HCT116 (cell line): ENCODE measurements around the gene ERC1. TPM values are rescaled to one million over a fixed set of nuclear protein-coding genes. Genes with fewer than 3 reads are reported as not detected.

ENCODE experiments used
- ATAC-seq: fragments of 200-7000 bp; cut with Tn5 transposase; 2 replicates; pipeline ENCODE4 v1.9.1; 2020; ENCODE audit warnings: mild to moderate bottlenecking, moderate library complexity
- BruUV-seq: library from RNA; stranded (reverse); fragments of 400-500 nt; replicated peaks from 2 replicates; lab custom pipeline; 2021; lab: Mats Ljungman, UMichigan
- CTCF ChIA-PET: fragments of 300-600 bp; sonication (Branson Sonifier 250); formaldehyde crosslinking; loops from one replicate; lab custom pipeline; 2021; ENCODE audit warnings: antibody characterized with exemption; lab: Charles Lee
- POLR2A ChIA-PET: fragments of 300-600, 350-600 bp; sonication (Branson Sonifier 250); formaldehyde crosslinking; loops from one replicate; lab custom pipeline; 2021; ENCODE audit warnings: antibody characterized with exemption; lab: Charles Lee
- RAD21 ChIA-PET, 2 experiments: fragments of 300-600 bp; sonication (Branson Sonifier 250); formaldehyde crosslinking; loops; one replicate each; lab custom pipeline; 2023; ENCODE audit warnings: low total read pairs in 2 of 2; ENCODE audit not compliant: uncharacterized antibody in 2 of 2, unreplicated experiment in 2 of 2, low non-redundant PET in 1 of 2; lab: Charles Lee
- DNase-seq: peaks from one replicate; pipeline ENCODE4 v3.0.0-alpha.2; 2010; ENCODE audit warnings: low read depth, low spot score
- H2AFZ ChIP-seq: fragments of 200-600 bp; shearing (Covaris generic), sonication (generic); 2 replicates; pipeline ENCODE4 v1.6.1; 2017; ENCODE audit warnings: low read depth, mixed run types, mixed read lengths, antibody characterized with exemption, low read length; ENCODE audit not compliant: poor library complexity, severe bottlenecking
- H3K27ac ChIP-seq: 2 replicates; pipeline ENCODE4 v1.5.1; 2012; ENCODE audit warnings: low read depth, low read length
- H3K27me3 ChIP-seq: fragments of 200-600 bp; sonication (generic); 2 replicates; pipeline ENCODE4 v1.6.1; 2016; ENCODE audit warnings: mixed run types, low read length, mixed read lengths; ENCODE audit not compliant: insufficient read depth
- H3K36me3 ChIP-seq, 2 experiments: fragments of 200-500 bp in 1 of 2; fragments of 200-600 bp in 1 of 2; sonication (Bioruptor generic) in 1 of 2; sonication (generic) in 1 of 2; 2 replicates each; pipeline versions ENCODE4 v1.5.1 to v1.6.1; 2014 to 2016; ENCODE audit warnings: low read length in 2 of 2, inconsistent platforms in 1 of 2, mixed read lengths in 1 of 2, mixed run types in 1 of 2; ENCODE audit not compliant: insufficient read depth in 2 of 2, control insufficient read depth in 1 of 2
- H3K4me1 ChIP-seq, 2 experiments: fragments of 200-600 bp in 1 of 2; sonication (generic) in 1 of 2; 2 replicates each; pipeline versions ENCODE4 v1.5.1 to v1.6.1; 2012 to 2017; ENCODE audit warnings: low read length in 2 of 2, inconsistent platforms in 1 of 2, mild to moderate bottlenecking in 1 of 2, mixed read lengths in 1 of 2, mixed run types in 1 of 2, moderate library complexity in 1 of 2; ENCODE audit not compliant: insufficient read depth in 2 of 2, control insufficient read depth in 1 of 2
- H3K4me2 ChIP-seq: fragments of 200-600 bp; sonication (generic); 2 replicates; pipeline ENCODE4 v1.6.1; 2017; ENCODE audit warnings: mixed run types, low read length, mixed read lengths
- H3K4me3 ChIP-seq, 2 experiments: fragments of 200-600 bp in 1 of 2; sonication (generic) in 1 of 2; replicated peaks in 1 of 2; 2 replicates each; pipeline ENCODE4 v1.5.1; 2011 to 2016; ENCODE audit warnings: low read length in 2 of 2, control low read depth in 1 of 2, low read depth in 1 of 2, mild to moderate bottlenecking in 1 of 2, mixed read lengths in 1 of 2, mixed run types in 1 of 2
- H3K79me2 ChIP-seq: fragments of 200-600 bp; sonication (generic); 2 replicates; pipeline ENCODE4 v1.6.1; 2017; ENCODE audit warnings: mild to moderate bottlenecking, mixed run types, low read length, moderate library complexity, mixed read lengths; ENCODE audit not compliant: insufficient read depth
- H3K9ac ChIP-seq: fragments of 200-600 bp; sonication (generic); 2 replicates; pipeline ENCODE4 v1.6.1; 2016; ENCODE audit warnings: low read length, mixed read lengths
- H3K9me2 ChIP-seq: fragments of 200-600 bp; sonication (generic), shearing (Covaris generic); 2 replicates; pipeline ENCODE4 v1.6.1; 2017; ENCODE audit warnings: mixed run types, mild to moderate bottlenecking, moderate library complexity; ENCODE audit not compliant: insufficient read depth
- H3K9me3 ChIP-seq, 2 experiments: fragments of 200-500 bp in 1 of 2; fragments of 200-600 bp in 1 of 2; sonication (Bioruptor generic) in 1 of 2; sonication (generic) in 1 of 2; 2 replicates each; pipeline ENCODE4 v1.6.1; 2014 to 2017; ENCODE audit warnings: low read length in 2 of 2, mixed read lengths in 2 of 2, inconsistent platforms in 1 of 2, low read depth in 1 of 2, mild to moderate bottlenecking in 1 of 2, mixed run types in 1 of 2, moderate library complexity in 1 of 2; ENCODE audit not compliant: control insufficient read depth in 1 of 2, insufficient read depth in 1 of 2
- H4K20me1 ChIP-seq: fragments of 200-600 bp; sonication (generic), shearing (Covaris generic); 2 replicates; pipeline ENCODE4 v1.6.1; 2017; ENCODE audit warnings: mixed run types, mild to moderate bottlenecking, moderate library complexity; ENCODE audit not compliant: insufficient read depth
- CBX3 ChIP-seq: IDR thresholded peaks from 2 replicates; pipeline ENCODE4 v1.6.1; 2012; ENCODE audit warnings: low read depth
- CEBPB ChIP-seq: IDR thresholded peaks from 2 replicates; pipeline ENCODE4 v1.6.1; 2012; ENCODE audit warnings: low read depth
- EGR1 ChIP-seq: IDR thresholded peaks from 2 replicates; pipeline ENCODE4 v1.6.1; 2012; ENCODE audit warnings: low read depth
- ELF1 ChIP-seq: IDR thresholded peaks from 2 replicates; pipeline ENCODE4 v1.6.1; 2012; ENCODE audit warnings: low read depth, borderline replicate concordance
- EZH2 ChIP-seq: fragments of 200-600 bp; sonication (generic); IDR thresholded peaks from 2 replicates; pipeline ENCODE4 v1.6.1; 2017; ENCODE audit warnings: antibody characterized with exemption, mixed run types
- EZH2phosphoT487 ChIP-seq: fragments of 200-600 bp; IDR thresholded peaks from 2 replicates; pipeline ENCODE4 v1.6.1; 2018; ENCODE audit warnings: antibody characterized with exemption, borderline replicate concordance
- FOSL1 ChIP-seq: IDR thresholded peaks from 2 replicates; pipeline ENCODE4 v1.6.1; 2012; ENCODE audit warnings: low read depth
- POLR2A ChIP-seq: IDR thresholded peaks from 2 replicates; pipeline ENCODE4 v1.7.0; 2011; ENCODE audit warnings: borderline replicate concordance; ENCODE audit not compliant: insufficient read depth, insufficient read length; ENCODE audit errors: extremely low read depth
- RAD21 ChIP-seq: IDR thresholded peaks from 2 replicates; pipeline ENCODE4 v1.6.1; 2012; ENCODE audit warnings: low read depth, mild to moderate bottlenecking
- SIN3A ChIP-seq: IDR thresholded peaks from 2 replicates; pipeline ENCODE4 v1.6.1; 2012; ENCODE audit warnings: low read depth
- SP1 ChIP-seq: IDR thresholded peaks from 2 replicates; pipeline ENCODE4 v1.6.1; 2012; ENCODE audit warnings: low read depth
- SRF ChIP-seq: IDR thresholded peaks from 2 replicates; pipeline ENCODE4 v1.6.1; 2012; ENCODE audit warnings: low read depth
- YY1 ChIP-seq: IDR thresholded peaks from 2 replicates; pipeline ENCODE4 v1.6.1; 2011; ENCODE audit warnings: low read length, low read depth, moderate library complexity, mild to moderate bottlenecking; ENCODE audit not compliant: insufficient replicate concordance; ENCODE audit errors: extremely low read depth
- ZFX ChIP-seq: fragments of 450-650 bp; IDR thresholded peaks from 2 replicates; pipeline ENCODE4 v1.6.1; 2017
- ZNF274 ChIP-seq: fragments of 200-500 bp; sonication (Bioruptor generic); IDR thresholded peaks from 2 replicates; pipeline ENCODE4 v1.6.1; 2014; ENCODE audit warnings: mild to moderate bottlenecking, low read depth, low read length, inconsistent platforms
- intact Hi-C: fragments of 100-400 bp; cut with micrococcal nuclease; formaldehyde crosslinking; loops from 2 replicates; pipeline ENCODE4 v1.10.0; 2022
- total RNA-seq: library from RNA; stranded (reverse); gene quantifications from one replicate; pipeline ENCODE4 v1.2.1, GENCODE V29; 2021; ENCODE audit not compliant: unreplicated experiment
- TF ChIP-seq, protein P1 (sequence below): IDR thresholded peaks from 2 replicates; pipeline ENCODE4 v1.6.1; 2012
- TF ChIP-seq, protein P2 (sequence below), 3 experiments: fragments of 200-600 bp in 1 of 3; sonication (generic) in 1 of 3; IDR thresholded peaks in 2 of 3; conservative IDR thresholded peaks in 1 of 3; 2 replicates each; pipeline ENCODE4 v1.5.1; 2012 to 2017; ENCODE audit warnings: low read depth in 2 of 3, low read length in 2 of 3, antibody characterized with exemption in 1 of 3, borderline replicate concordance in 1 of 3, control low read depth in 1 of 3, mild to moderate bottlenecking in 1 of 3, mixed read lengths in 1 of 3, mixed run types in 1 of 3, moderate library complexity in 1 of 3; ENCODE audit not compliant: insufficient read depth in 1 of 3

Gene ERC1
- total RNA-seq, 1 experiment from 2014 or later: 41.9 TPM

DNA sequence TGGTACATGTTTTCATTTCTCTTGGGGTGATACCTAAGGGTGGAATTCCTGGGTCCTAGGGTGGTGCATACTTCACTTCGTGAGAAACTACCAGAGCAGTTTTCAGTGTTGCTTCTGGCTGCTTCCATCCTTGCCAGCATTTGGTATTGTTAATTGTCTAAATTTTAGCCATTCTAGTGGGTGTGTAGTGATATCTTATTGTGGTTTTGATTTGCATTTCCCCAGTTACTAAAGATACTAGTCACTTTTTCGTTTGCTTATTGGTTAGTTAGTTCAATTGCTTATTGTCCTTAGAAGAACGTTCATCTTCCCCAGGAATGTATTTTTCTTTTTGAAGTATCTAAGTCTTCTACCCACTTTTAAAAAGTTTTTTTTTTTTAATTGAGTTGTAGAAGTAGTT is 80.2 kb downstream of the ERC1 start:
- DNase-seq (no peak), ATAC-seq (no peak)
- Histone ChIP-seq H3K4me3 (no peak overlapping the region), H3K27me3 (no peaks in the 10 kb centered on the region), H3K9ac (no peak overlapping the region), H3K9me3 (no peaks in the 10 kb centered on the region), H4K20me1 (no peaks in the 10 kb centered on the region), H2AFZ (no peak overlapping the region), H3K4me2 (no peak overlapping the region)
- CTCF ChIA-PET: no interaction called here
- no TSS peak for BruUV-seq
- no peak for TF ChIP-seq SIN3A
- TF ChIP-seq RAD21: no peak
- no peak for TF ChIP-seq EGR1
- no peak for TF ChIP-seq EZH2
- no peak for TF ChIP-seq POLR2A
- TF ChIP-seq CBX3: no peak
- no peak for TF ChIP-seq FOSL1
- TF ChIP-seq SRF: no peak
- TF ChIP-seq, all 23 proteins: peak for 0
- POLR2A ChIA-PET: no interaction called here
- Histone ChIP-seq H3K36me3 (no peaks in the 10 kb centered on the region), H3K9me2 (no peaks in the 10 kb centered on the region), H3K4me1 (0 out of 4 replicates have a peak, but pooled peaks cover 0 to 2% of the 10 kb centered on the region in 2 experiments), H3K79me2 (peaks cover 38% of the 10 kb centered on the region), H3K27ac (no peak overlapping the region)
- intact Hi-C loops: no loop called here
- RAD21 ChIA-PET: no interaction called here

DNA sequence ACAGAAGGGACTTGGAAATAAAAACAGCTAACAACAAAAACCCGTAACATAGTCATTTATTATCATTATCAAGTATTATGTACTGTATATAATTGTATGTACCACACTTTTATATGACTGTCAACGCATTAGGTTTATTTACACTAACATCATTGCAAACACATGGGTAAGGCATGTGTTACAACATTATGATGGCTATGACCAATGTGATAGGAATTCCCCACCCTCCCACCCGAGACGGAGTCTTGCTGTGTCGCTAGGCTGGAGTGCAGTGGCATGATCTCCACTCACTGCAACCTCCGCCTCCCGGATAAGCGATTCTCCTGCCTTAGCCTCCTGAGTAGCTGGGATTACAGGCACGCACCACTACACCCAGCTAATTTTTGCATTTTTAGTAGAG is 82.6 kb downstream of the ERC1 start:
- no peaks in the 10 kb centered on the region for H3K9me2 ChIP-seq
- no peak overlapping the region for H3K4me3 ChIP-seq
- no peaks in the 10 kb centered on the region for H3K4me1 ChIP-seq
- H3K4me2 ChIP-seq: no peak overlapping the region
- H3K27ac ChIP-seq: no peak overlapping the region
- DNase-seq: no peak
- BruUV-seq: no TSS peak
- H3K36me3 ChIP-seq: no peaks in the 10 kb centered on the region
- H2AFZ ChIP-seq: no peak overlapping the region
- intact Hi-C loops: no loop called here
- no peak overlapping the region for H3K9ac ChIP-seq
- no peaks in the 10 kb centered on the region for H4K20me1 ChIP-seq
- ChIA-PET RAD21 (no interaction called here), POLR2A (no interaction called here), CTCF (interaction anchor here (1.6 kb wide), 1 partner anchor 19 kb away, joined by 5 read pairs; no protein-coding TSS in a partner anchor)
- no peak for ATAC-seq
- H3K27me3 ChIP-seq: no peaks in the 10 kb centered on the region
- H3K79me2 ChIP-seq: peaks cover 25% of the 10 kb centered on the region
- no peak for TF ChIP-seq SP1
- no peak for TF ChIP-seq EZH2phosphoT487
- no peak for TF ChIP-seq RAD21
- TF ChIP-seq, protein P1, sequence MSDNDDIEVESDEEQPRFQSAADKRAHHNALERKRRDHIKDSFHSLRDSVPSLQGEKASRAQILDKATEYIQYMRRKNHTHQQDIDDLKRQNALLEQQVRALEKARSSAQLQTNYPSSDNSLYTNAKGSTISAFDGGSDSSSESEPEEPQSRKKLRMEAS: no peak
- TF ChIP-seq ZNF274: no peak
- TF ChIP-seq CEBPB: no peak
- no peak for TF ChIP-seq ZFX
- TF ChIP-seq, protein P2, sequence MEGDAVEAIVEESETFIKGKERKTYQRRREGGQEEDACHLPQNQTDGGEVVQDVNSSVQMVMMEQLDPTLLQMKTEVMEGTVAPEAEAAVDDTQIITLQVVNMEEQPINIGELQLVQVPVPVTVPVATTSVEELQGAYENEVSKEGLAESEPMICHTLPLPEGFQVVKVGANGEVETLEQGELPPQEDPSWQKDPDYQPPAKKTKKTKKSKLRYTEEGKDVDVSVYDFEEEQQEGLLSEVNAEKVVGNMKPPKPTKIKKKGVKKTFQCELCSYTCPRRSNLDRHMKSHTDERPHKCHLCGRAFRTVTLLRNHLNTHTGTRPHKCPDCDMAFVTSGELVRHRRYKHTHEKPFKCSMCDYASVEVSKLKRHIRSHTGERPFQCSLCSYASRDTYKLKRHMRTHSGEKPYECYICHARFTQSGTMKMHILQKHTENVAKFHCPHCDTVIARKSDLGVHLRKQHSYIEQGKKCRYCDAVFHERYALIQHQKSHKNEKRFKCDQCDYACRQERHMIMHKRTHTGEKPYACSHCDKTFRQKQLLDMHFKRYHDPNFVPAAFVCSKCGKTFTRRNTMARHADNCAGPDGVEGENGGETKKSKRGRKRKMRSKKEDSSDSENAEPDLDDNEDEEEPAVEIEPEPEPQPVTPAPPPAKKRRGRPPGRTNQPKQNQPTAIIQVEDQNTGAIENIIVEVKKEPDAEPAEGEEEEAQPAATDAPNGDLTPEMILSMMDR (IDR thresholded peaks at IDR 0.05 in 2 of 3, conservative IDR thresholded peaks at IDR 0.05 in 1 of 3; ENCODE audit: borderline replicate concordance in 1 of 3, insufficient read depth in 1 of 3, low read depth in 2 of 3, low read length in 2 of 3): no peak
- no peak for TF ChIP-seq ELF1
- no peak for TF ChIP-seq YY1
- TF ChIP-seq FOSL1: no peak
- H3K9me3 ChIP-seq: no peaks in the 10 kb centered on the region
